Loucy (cell line): ENCODE results near the gene BOLA3.

Experiments used
- H2AFZ ChIP-seq: fragments of 200-600 bp; sonication (generic); 2 replicates; pipeline ENCODE4 v1.6.0; 2016; ENCODE audit warnings: antibody characterized with exemption, mild to moderate bottlenecking, low read length, moderate library complexity
- H3F3A ChIP-seq: fragments of 200-600 bp; 2 replicates; pipeline ENCODE4 v1.6.0; 2016; ENCODE audit warnings: antibody characterized with exemption, low read depth, mild to moderate bottlenecking
- H3K27me3 ChIP-seq: fragments of 200-600 bp; sonication (generic); 2 replicates; pipeline ENCODE4 v1.6.1; 2014; ENCODE audit warnings: low read length, mild to moderate bottlenecking; ENCODE audit not compliant: insufficient read depth, poor library complexity, severe bottlenecking
- H3K36me3 ChIP-seq: fragments of 200-600 bp; sonication (generic); 2 replicates; pipeline ENCODE4 v1.6.1; 2016; ENCODE audit warnings: low read length; ENCODE audit not compliant: insufficient read depth
- H3K4me1 ChIP-seq: fragments of 200-600 bp; sonication (generic); 2 replicates; pipeline ENCODE4 v1.5.1; 2014; ENCODE audit warnings: low read length, mild to moderate bottlenecking; ENCODE audit not compliant: insufficient read depth, poor library complexity, severe bottlenecking
- H3K4me2 ChIP-seq: fragments of 200-600 bp; sonication (generic); 2 replicates; pipeline ENCODE4 v1.6.0; 2014; ENCODE audit warnings: antibody characterized with exemption, low read length, low read depth, mild to moderate bottlenecking; ENCODE audit not compliant: poor library complexity, severe bottlenecking
- H3K4me3 ChIP-seq: fragments of 200-600 bp; sonication (generic); 2 replicates; pipeline ENCODE4 v1.5.1; 2014; ENCODE audit warnings: low read length, mild to moderate bottlenecking, mixed read lengths; ENCODE audit not compliant: poor library complexity, severe bottlenecking
- H3K79me2 ChIP-seq: fragments of 200-600 bp; sonication (generic); 2 replicates; pipeline ENCODE4 v1.6.1; 2014; ENCODE audit warnings: low read length; ENCODE audit not compliant: insufficient read depth
- H3K9ac ChIP-seq: fragments of 200-600 bp; sonication (generic); 2 replicates; pipeline ENCODE4 v1.6.0; 2014; ENCODE audit warnings: mild to moderate bottlenecking, low read depth, low read length, moderate library complexity; ENCODE audit not compliant: poor library complexity, severe bottlenecking
- H3K9me2 ChIP-seq: fragments of 200-600 bp; sonication (generic); replicated peaks from 2 replicates; pipeline ENCODE4 v1.6.1; 2016; ENCODE audit warnings: low read depth, low read length, mixed read lengths
- H3K9me3 ChIP-seq: fragments of 200-600 bp; sonication (generic); 2 replicates; pipeline ENCODE4 v1.6.1; 2014; ENCODE audit warnings: mild to moderate bottlenecking, antibody characterized with exemption, low read length, low read depth; ENCODE audit not compliant: insufficient read depth
- H4K20me1 ChIP-seq: fragments of 200-600 bp; sonication (generic); 2 replicates; pipeline ENCODE4 v1.6.0; 2014; ENCODE audit warnings: antibody characterized with exemption, low read length, mild to moderate bottlenecking; ENCODE audit not compliant: insufficient read depth, poor library complexity, severe bottlenecking
- CTCF ChIP-seq: fragments of 200-600 bp; sonication (generic); conservative IDR thresholded peaks from 2 replicates; pipeline ENCODE4 v1.5.1; 2014; ENCODE audit warnings: mild to moderate bottlenecking, antibody characterized with exemption, low read length
- EZH2phosphoT487 ChIP-seq: fragments of 200-600 bp; IDR thresholded peaks from 2 replicates; pipeline ENCODE4 v1.6.1; 2018; ENCODE audit warnings: antibody characterized with exemption, mild to moderate bottlenecking, moderate library complexity, borderline replicate concordance

The BOLA3 gene

GRCh38 chr2:74099271-74099670 lies 48.4 kb downstream of the BOLA3 start:
- TF ChIP-seq EZH2phosphoT487 (no peak), CTCF (no peak)
- Histone ChIP-seq H3K4me2 (no peak overlapping the region), H3K27me3 (no peaks in the 10 kb centered on the region), H2AFZ (no peak overlapping the region), H3K9ac (no peak overlapping the region), H4K20me1 (no peaks in the 10 kb centered on the region), H3K36me3 (peaks cover 91% of the 10 kb centered on the region), H3K4me3 (no peak overlapping the region), H3K9me2 (no peaks in the 10 kb centered on the region), H3F3A (no peaks in the 10 kb centered on the region), H3K79me2 (no peaks in the 10 kb centered on the region), H3K4me1 (no peaks in the 10 kb centered on the region), H3K9me3 (no peaks in the 10 kb centered on the region)

GRCh38 chr2:74097574-74097973 lies 50.1 kb downstream of the BOLA3 start:
- H3K9ac ChIP-seq, result no peak overlapping the region
- no peaks in the 10 kb centered on the region for H3K9me2 ChIP-seq
- H3K36me3 ChIP-seq, result peaks cover 91% of the 10 kb centered on the region
- no peak overlapping the region for H3K4me2 ChIP-seq
- H3F3A ChIP-seq, result no peaks in the 10 kb centered on the region
- no peak overlapping the region for H2AFZ ChIP-seq
- no peaks in the 10 kb centered on the region for H3K9me3 ChIP-seq
- H3K4me1 ChIP-seq, result no peaks in the 10 kb centered on the region
- no peak for TF ChIP-seq CTCF
- no peak for TF ChIP-seq EZH2phosphoT487
- no peak overlapping the region for H3K4me3 ChIP-seq
- no peaks in the 10 kb centered on the region for H3K79me2 ChIP-seq
- no peaks in the 10 kb centered on the region for H3K27me3 ChIP-seq
- no peaks in the 10 kb centered on the region for H4K20me1 ChIP-seq

- Histone ChIP-seq H3F3A (no peaks in the 10 kb centered on the region), H3K4me1 (peaks cover under 1% of the 10 kb centered on the region), H2AFZ (no peak overlapping the region), H3K4me2 (no peak overlapping the region), H3K36me3 (peaks cover 91% of the 10 kb centered on the region), H3K4me3 (no peak overlapping the region), H3K9me3 (no peaks in the 10 kb centered on the region), H3K79me2 (no peaks in the 10 kb centered on the region), H3K9me2 (no peaks in the 10 kb centered on the region), H3K9ac (no peak overlapping the region), H3K27me3 (no peaks in the 10 kb centered on the region), H4K20me1 (no peaks in the 10 kb centered on the region)
- no peak for TF ChIP-seq CTCF
- no peak for TF ChIP-seq EZH2phosphoT487
Observed at GRCh38 chr2:74096052-74096451, 51.7 kb downstream of the BOLA3 start.
